IMR-90 (cell line): ENCODE results near the gene SNRK. TPM values are rescaled to one million over a fixed set of nuclear protein-coding genes. Genes with fewer than 3 reads are reported as not detected.

Experiments used
- ATAC-seq: fragments of 200-7000 bp; cut with Tn5 transposase; 2 replicates; pipeline ENCODE4 v1.9.1; 2020; ENCODE audit warnings: low read depth, mild to moderate bottlenecking, moderate library complexity
- BruUV-seq: library from RNA; stranded (reverse); fragments of 400-500 nt; replicated peaks from 2 replicates; lab custom pipeline; 2021; lab: Mats Ljungman, UMichigan
- CTCF ChIA-PET: fragments of 300-600 bp; formaldehyde crosslinking; extraction: SDS; loops from one replicate; lab custom pipeline; 2021; ENCODE audit warnings: antibody characterized with exemption; lab: Yijun Ruan, JAX
- POLR2A ChIA-PET: fragments of 300-600 bp; sonication (Branson Sonifier 250); formaldehyde crosslinking; loops from one replicate; lab custom pipeline; 2022; ENCODE audit warnings: antibody characterized with exemption; ENCODE audit not compliant: unreplicated experiment; lab: Charles Lee
- DNase-seq: peaks from one replicate; pipeline ENCODE4 v3.0.0; 2013
- H2AFZ ChIP-seq: replicated peaks from 2 replicates; pipeline ENCODE3; 2013; ENCODE audit warnings: low read length, mild to moderate bottlenecking; ENCODE audit not compliant: poor library complexity
- H2AK5ac ChIP-seq: 2 replicates; pipeline ENCODE4 v1.6.1; 2013; ENCODE audit warnings: low read depth, low read length, inconsistent platforms
- H2AK9ac ChIP-seq: replicated peaks from 2 replicates; pipeline ENCODE3; 2013; ENCODE audit warnings: mild to moderate bottlenecking, low read depth, low read length, moderate library complexity; ENCODE audit not compliant: poor library complexity
- H2BK120ac ChIP-seq: 2 replicates; pipeline ENCODE4 v1.6.1; 2013; ENCODE audit warnings: low read depth, low read length, inconsistent platforms
- H2BK15ac ChIP-seq: 3 replicates; pipeline ENCODE4 v1.6.1; 2013; ENCODE audit warnings: low read depth, low read length, inconsistent platforms
- H2BK20ac ChIP-seq: 2 replicates; pipeline ENCODE4 v1.6.1; 2013; ENCODE audit warnings: low read depth, mild to moderate bottlenecking, inconsistent platforms, low read length, moderate library complexity
- H2BK5ac ChIP-seq: 2 replicates; pipeline ENCODE4 v1.6.1; 2013; ENCODE audit warnings: mild to moderate bottlenecking, low read depth, low read length, inconsistent platforms; ENCODE audit not compliant: poor library complexity, severe bottlenecking
- H3K14ac ChIP-seq: replicated peaks from 2 replicates; pipeline ENCODE4 v1.6.1; 2013; ENCODE audit warnings: low read depth, low read length, inconsistent platforms
- H3K18ac ChIP-seq: 2 replicates; pipeline ENCODE4 v1.6.1; 2013; ENCODE audit warnings: low read depth, low read length, control low read depth
- H3K23ac ChIP-seq: 2 replicates; pipeline ENCODE4 v1.6.1; 2013; ENCODE audit warnings: low read depth, low read length, inconsistent platforms
- H3K27ac ChIP-seq: 2 replicates; pipeline ENCODE4 v1.5.1; 2013; ENCODE audit warnings: mild to moderate bottlenecking, control low read depth, low read length; ENCODE audit not compliant: insufficient read depth
- H3K27me3 ChIP-seq: 2 replicates; pipeline ENCODE4 v1.6.1; 2013; ENCODE audit warnings: low read length; ENCODE audit not compliant: control insufficient read depth, insufficient read depth
- H3K36me3 ChIP-seq: 2 replicates; pipeline ENCODE4 v1.6.1; 2013; ENCODE audit warnings: low read length, mixed read lengths; ENCODE audit not compliant: control insufficient read depth, insufficient read depth
- H3K4ac ChIP-seq: 2 replicates; pipeline ENCODE4 v1.6.1; 2013; ENCODE audit warnings: low read depth, low read length, inconsistent platforms
- H3K4me1 ChIP-seq: 2 replicates; pipeline ENCODE4 v1.6.1; 2013; ENCODE audit warnings: low read length, mixed read lengths; ENCODE audit not compliant: control insufficient read depth, insufficient read depth
- H3K4me2 ChIP-seq: 2 replicates; pipeline ENCODE4 v1.6.1; 2013; ENCODE audit warnings: low read depth, mild to moderate bottlenecking, control low read depth, low read length, moderate library complexity
- H3K4me3 ChIP-seq: 2 replicates; pipeline ENCODE4 v1.5.1; 2013; ENCODE audit warnings: low read depth, mild to moderate bottlenecking, control low read depth, low read length, moderate library complexity; ENCODE audit not compliant: insufficient read depth
- H3K56ac ChIP-seq: 2 replicates; pipeline ENCODE4 v1.6.1; 2013; ENCODE audit warnings: low read length, inconsistent platforms; ENCODE audit not compliant: insufficient read depth; ENCODE audit errors: extremely low read depth
- H3K79me1 ChIP-seq, 2 experiments: 2 replicates each; pipeline ENCODE4 v1.6.1; 2013; ENCODE audit warnings: low read length in 2 of 2, inconsistent platforms in 1 of 2, low read depth in 1 of 2
- H3K9ac ChIP-seq: 2 replicates; pipeline ENCODE4 v1.6.1; 2013; ENCODE audit warnings: low read depth, low read length, control low read depth
- H3K9me1 ChIP-seq: 2 replicates; pipeline ENCODE4 v1.6.1; 2013; ENCODE audit warnings: low read length, inconsistent platforms; ENCODE audit not compliant: insufficient read depth
- H3K9me3 ChIP-seq: 2 replicates; pipeline ENCODE4 v1.6.1; 2013; ENCODE audit warnings: low read length; ENCODE audit not compliant: control insufficient read depth, insufficient read depth
- H4K20me1 ChIP-seq: 2 replicates; pipeline ENCODE4 v1.6.1; 2013; ENCODE audit warnings: low read length, inconsistent platforms; ENCODE audit not compliant: insufficient read depth
- H4K5ac ChIP-seq: 2 replicates; pipeline ENCODE4 v1.6.1; 2013; ENCODE audit warnings: mild to moderate bottlenecking, low read depth, low read length, control low read depth
- H4K8ac ChIP-seq, 2 experiments: 2 replicates each; pipeline ENCODE4 v1.6.1; 2013; ENCODE audit warnings: low read depth in 2 of 2, low read length in 2 of 2, control low read depth in 1 of 2, inconsistent platforms in 1 of 2
- H4K91ac ChIP-seq: 2 replicates; pipeline ENCODE4 v1.6.1; 2013; ENCODE audit warnings: low read depth, low read length, inconsistent platforms; ENCODE audit not compliant: insufficient read depth
- CEBPB ChIP-seq: IDR thresholded peaks from 2 replicates; pipeline ENCODE4 v1.6.1; 2012; ENCODE audit warnings: low read depth, low read length, improper control_type of control experiment
- CHD1 ChIP-seq: IDR thresholded peaks from 2 replicates; pipeline ENCODE4 v1.6.1; 2012; ENCODE audit warnings: low read depth, low read length, improper control_type of control experiment
- MAFK ChIP-seq: IDR thresholded peaks from 2 replicates; pipeline ENCODE4 v1.6.1; 2012; ENCODE audit warnings: low read depth, low read length, improper control_type of control experiment
- MXI1 ChIP-seq: IDR thresholded peaks from 2 replicates; pipeline ENCODE4 v1.6.1; 2012; ENCODE audit warnings: low read depth, mild to moderate bottlenecking, low read length, moderate library complexity, borderline replicate concordance
- SMC3 ChIP-seq: fragments of 150-350 bp; IDR thresholded peaks from 2 replicates; pipeline ENCODE4 v1.6.1; 2016; ENCODE audit warnings: low read depth, mild to moderate bottlenecking, antibody characterized with exemption, low read length, moderate library complexity
- WGBS, 2 experiments: methylation state at CpG; one replicate each; pipeline versions ENCODE4 v1.1.5 to v1.1.7; 2013; ENCODE audit warnings: missing lambda C conversion rate in 2 of 2; ENCODE audit not compliant: insufficient read length in 1 of 2; ENCODE audit errors: extremely low coverage in 2 of 2; 5-methylcytosine and 5-hydroxymethylcytosine counted together
- dilution Hi-C: fragments of 300-500 bp; cut with HindIII; formaldehyde crosslinking; loops from one replicate; pipeline ENCODE4 v1.14.3; 2018; ENCODE audit warnings: low sequenced_read_pairs; ENCODE audit not compliant: unreplicated experiment
- in situ Hi-C: fragments of 300-500 bp; cut with MboI; formaldehyde crosslinking; loops from 3 replicates; pipeline ENCODE4 v1.14.3; 2019; ENCODE audit warnings: low sequenced_read_pairs, inconsistent platforms, mixed read lengths
- intact Hi-C: fragments of 100-400 bp; cut with micrococcal nuclease; formaldehyde crosslinking; loops from 2 replicates; pipeline ENCODE4 v1.10.0; 2022
- polyA plus RNA-seq, 3 experiments: library from polyadenylated mRNA; depleted of rRNA; stranded (reverse); fragments of >200 nt; gene quantifications; 2 replicates each; pipeline ENCODE4 v1.2.3, GENCODE V29; 2012; ENCODE audit warnings: low replicate concordance in 1 of 3
- total RNA-seq: library from RNA; depleted of rRNA; stranded (reverse); fragments of >200 nt; gene quantifications from 2 replicates; pipeline ENCODE4 v1.2.3, GENCODE V29; 2012
- TF ChIP-seq, protein P1 (sequence below): fragments of 150-350 bp; IDR thresholded peaks from 2 replicates; pipeline ENCODE4 v1.6.1; 2017; ENCODE audit warnings: mild to moderate bottlenecking, antibody characterized with exemption, low read length, low read depth
- TF ChIP-seq, protein P2 (sequence below): conservative IDR thresholded peaks from 2 replicates; pipeline ENCODE4 v1.5.1; 2012; ENCODE audit warnings: mild to moderate bottlenecking, low read depth, low read length, improper control_type of control experiment

Gene SNRK
- total and polyA plus RNA-seq, 2 of the 4 experiments (the other 2 are of a cell fraction) = 4.7 to 23.1 TPM

DNA sequence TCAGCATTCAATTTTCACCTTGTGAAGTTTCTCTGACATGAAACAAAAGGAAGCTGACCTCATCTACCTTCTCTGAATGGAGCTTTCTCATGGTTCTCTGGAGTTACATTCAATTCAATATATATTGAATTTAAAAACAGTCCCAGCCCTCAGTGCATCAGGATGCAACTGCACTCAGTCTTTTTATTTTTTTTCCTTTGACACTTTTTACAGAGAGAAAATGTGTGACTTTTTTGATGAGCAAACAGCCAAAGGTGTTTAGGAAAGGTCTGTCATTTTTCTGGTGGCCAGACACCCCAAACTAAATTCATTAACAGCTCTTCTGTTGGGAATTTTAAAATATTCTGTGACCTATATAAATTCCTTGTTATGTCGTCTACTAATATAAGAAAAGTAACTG is 19.3 kb upstream of the SNRK start:
- intact Hi-C loops = no loop called here
- POLR2A ChIA-PET = no interaction called here

More for the DNA sequence above, 19.3 kb upstream of the SNRK start:
- H3K4me2 ChIP-seq = no peak overlapping the region
- H4K8ac ChIP-seq = no peak overlapping the region
- no CpG with 5 or more reads among the region's 1 CpG for WGBS, 2 experiments
- H2BK20ac ChIP-seq = no peak overlapping the region
- no peak overlapping the region for H3K18ac ChIP-seq
- no peaks in the 10 kb centered on the region for H3K4me1 ChIP-seq
- peaks cover 22% of the 10 kb centered on the region for H3K27me3 ChIP-seq
- CTCF ChIA-PET = interaction anchor here (1.0 kb wide), 1 partner anchor 12 kb away, joined by 3 read pairs; no protein-coding TSS in a partner anchor
- H4K20me1 ChIP-seq = no peaks in the 10 kb centered on the region
- H2BK5ac ChIP-seq = no peak overlapping the region
- in situ Hi-C loops (no loop called here), dilution Hi-C loops (no loop called here)
- H3K14ac ChIP-seq = no peak overlapping the region
- no peaks in the 10 kb centered on the region; the same call in 1 of the 2 replicates for H3K9me1 ChIP-seq
- ATAC-seq (no peak), DNase-seq (no peak)
- H2AK9ac ChIP-seq = no peak overlapping the region
- H3K27ac ChIP-seq = no peak overlapping the region
- H3K9ac ChIP-seq = no peak overlapping the region
- H3K56ac ChIP-seq = no peak overlapping the region
- no peak overlapping the region for H2BK15ac ChIP-seq
- H3K79me1 ChIP-seq = no peaks in the 10 kb centered on the region
- H3K4me3 ChIP-seq = no peak overlapping the region
- no peak overlapping the region for H4K91ac ChIP-seq
- H3K23ac ChIP-seq = no peak overlapping the region
- H2BK120ac ChIP-seq = no peak overlapping the region
- H3K9me3 ChIP-seq = no peaks in the 10 kb centered on the region
- TF ChIP-seq MXI1 = no peak
- TF ChIP-seq, protein P1, sequence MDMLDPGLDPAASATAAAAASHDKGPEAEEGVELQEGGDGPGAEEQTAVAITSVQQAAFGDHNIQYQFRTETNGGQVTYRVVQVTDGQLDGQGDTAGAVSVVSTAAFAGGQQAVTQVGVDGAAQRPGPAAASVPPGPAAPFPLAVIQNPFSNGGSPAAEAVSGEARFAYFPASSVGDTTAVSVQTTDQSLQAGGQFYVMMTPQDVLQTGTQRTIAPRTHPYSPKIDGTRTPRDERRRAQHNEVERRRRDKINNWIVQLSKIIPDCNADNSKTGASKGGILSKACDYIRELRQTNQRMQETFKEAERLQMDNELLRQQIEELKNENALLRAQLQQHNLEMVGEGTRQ = no peak
- no peak for TF ChIP-seq SMC3
- TF ChIP-seq CEBPB = no peak
- no peak for TF ChIP-seq CHD1
- TF ChIP-seq, protein P2, sequence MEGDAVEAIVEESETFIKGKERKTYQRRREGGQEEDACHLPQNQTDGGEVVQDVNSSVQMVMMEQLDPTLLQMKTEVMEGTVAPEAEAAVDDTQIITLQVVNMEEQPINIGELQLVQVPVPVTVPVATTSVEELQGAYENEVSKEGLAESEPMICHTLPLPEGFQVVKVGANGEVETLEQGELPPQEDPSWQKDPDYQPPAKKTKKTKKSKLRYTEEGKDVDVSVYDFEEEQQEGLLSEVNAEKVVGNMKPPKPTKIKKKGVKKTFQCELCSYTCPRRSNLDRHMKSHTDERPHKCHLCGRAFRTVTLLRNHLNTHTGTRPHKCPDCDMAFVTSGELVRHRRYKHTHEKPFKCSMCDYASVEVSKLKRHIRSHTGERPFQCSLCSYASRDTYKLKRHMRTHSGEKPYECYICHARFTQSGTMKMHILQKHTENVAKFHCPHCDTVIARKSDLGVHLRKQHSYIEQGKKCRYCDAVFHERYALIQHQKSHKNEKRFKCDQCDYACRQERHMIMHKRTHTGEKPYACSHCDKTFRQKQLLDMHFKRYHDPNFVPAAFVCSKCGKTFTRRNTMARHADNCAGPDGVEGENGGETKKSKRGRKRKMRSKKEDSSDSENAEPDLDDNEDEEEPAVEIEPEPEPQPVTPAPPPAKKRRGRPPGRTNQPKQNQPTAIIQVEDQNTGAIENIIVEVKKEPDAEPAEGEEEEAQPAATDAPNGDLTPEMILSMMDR = no peak
- TF ChIP-seq MAFK = no peak
- no TSS peak for BruUV-seq
- no peak overlapping the region for H2AFZ ChIP-seq
- H3K36me3 ChIP-seq = no peaks in the 10 kb centered on the region
- no peak overlapping the region for H3K4ac ChIP-seq
- H4K5ac ChIP-seq = no peak overlapping the region
- no peak overlapping the region for H2AK5ac ChIP-seq
